Fibroblast of upper back skin (primary cell): ENCODE data around the gene ASB2.

Experiments used
- DNase-seq: peaks from one replicate; pipeline ENCODE4 v3.0.0-alpha.2; 2013

Gene ASB2

DNA sequence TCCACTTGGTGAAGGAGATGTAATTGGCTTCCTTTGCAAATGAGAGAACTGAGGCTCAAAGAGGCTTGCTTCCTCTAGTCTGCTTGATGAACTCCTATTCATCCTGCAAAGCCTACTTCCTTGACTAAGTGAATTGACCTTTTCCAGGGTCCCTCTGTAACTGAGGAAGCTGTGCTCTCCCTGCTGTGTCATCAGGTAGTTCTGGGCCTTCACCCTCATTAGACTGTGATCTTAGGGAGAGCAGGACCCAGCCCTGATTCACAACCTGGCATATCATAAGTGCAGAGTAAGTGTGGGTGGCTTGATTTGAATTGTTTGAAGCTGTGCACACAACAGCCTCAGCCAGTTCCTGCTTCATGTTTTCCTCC, 16.3 kb downstream of the ASB2 start:
- DNase-seq, result no peak

DNA sequence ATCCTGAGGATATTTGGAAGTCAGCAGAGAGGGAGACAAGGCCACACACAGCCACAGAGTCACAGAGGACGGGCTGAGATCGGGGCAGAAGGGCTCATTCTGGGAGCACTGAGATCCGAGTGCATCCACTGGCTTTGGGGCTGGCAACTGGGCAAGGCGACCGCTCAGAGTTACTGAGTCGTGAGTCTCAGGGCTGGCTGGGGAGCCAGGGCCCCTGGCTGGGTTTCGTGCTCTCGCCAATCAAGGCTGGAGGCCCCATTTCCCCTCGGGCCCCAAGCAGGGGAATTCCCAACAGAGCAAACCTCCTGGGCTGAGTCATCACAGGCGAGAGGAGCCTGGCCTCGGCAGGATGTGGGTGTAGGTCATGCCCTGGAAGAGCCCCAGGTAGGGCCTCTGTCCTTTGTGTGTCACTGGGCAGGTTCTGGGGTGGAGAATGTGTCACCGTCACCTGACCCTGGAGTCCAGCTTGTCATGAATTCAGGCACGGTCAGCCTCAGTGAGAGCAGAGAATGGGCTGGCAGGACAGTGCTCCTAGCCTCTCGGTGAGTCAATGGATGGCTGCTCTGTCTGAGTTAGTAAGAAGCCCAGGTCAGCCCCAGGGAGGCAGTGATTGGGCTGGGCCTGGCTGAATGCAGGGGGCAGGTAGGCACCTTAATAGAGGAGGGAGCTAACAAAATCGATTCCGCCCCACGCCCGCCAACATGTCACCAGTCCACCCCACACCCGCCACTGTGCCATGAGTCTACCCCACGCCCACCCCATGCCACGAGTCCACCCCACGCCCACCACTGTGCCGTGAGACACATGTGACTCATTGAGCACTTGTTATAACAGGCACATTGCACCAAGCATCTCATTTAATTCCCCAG, 16.9 kb downstream of the ASB2 start:
- DNase-seq, result peak; percentile 83

DNA sequence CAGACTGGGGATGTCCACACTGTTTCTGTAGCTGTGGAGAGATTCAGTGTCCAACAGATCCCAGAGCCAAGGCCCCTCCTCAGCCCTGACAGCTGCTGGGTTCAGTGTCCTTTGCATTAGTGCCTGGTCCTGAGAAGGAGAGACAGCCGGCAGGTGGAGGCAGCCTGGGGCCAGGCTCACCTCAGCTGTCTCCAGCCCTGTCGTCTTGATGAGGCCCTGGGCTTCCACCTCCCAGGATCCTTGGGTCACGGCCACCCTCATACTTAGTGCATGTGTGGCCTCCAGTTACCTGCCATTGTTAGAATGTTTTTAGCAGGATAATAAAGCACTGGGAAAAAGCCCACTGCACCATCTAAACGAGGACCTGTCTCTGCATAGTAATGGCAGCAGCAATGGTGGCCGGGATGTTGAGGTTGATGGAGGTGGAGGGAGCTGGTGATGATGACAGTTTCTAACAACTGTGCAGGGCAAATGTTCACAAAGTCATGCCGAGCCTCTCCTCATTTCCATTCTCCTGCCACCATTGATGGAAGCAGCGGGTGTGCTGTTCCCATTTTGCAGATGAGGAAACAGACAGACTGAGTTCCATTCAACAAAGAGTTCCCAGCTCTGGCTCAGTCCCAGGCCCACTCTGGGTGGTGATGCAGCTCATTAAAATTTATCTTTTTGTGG, 17.7 kb downstream of the ASB2 start:
- no peak for DNase-seq

DNA sequence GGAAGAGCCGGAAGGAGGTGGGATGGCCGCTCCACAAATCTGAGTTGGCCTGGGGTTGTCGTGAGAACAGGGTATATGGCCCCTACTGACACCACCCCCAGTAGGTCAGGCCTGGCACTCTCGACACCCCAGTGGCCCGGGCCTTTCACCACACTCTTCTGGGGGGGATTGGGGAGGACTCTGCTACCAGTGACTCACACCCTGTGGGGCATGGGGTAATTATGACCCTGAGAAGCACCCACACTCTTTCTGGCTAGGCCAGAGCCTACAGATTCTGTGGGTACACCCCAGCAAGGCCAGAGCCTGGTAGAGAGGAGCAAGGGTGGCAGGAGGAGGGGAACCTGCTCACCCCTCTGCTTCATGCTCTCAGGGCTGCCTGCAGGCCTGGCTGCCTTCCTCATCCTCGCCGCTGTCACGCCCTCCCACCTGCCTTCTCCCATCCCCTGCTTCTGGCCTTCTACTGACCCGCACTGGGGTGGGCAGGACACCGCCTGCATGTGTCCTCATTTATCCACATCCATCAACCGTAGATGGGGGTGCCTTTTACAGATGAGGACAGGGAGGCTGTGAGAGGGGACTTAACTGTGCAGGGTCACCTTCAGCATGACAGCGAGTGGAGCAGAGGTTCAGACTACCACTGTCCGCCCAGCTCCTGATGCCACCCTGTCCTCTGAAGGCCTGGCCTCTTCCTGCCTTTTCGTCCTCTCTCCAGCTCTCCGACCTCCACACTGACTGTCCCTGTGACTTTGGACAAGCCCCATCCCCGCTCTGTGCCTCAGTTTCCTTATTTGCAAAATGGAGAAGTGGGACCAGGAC, 18.4 kb downstream of the ASB2 start:
- no peak for DNase-seq

DNA sequence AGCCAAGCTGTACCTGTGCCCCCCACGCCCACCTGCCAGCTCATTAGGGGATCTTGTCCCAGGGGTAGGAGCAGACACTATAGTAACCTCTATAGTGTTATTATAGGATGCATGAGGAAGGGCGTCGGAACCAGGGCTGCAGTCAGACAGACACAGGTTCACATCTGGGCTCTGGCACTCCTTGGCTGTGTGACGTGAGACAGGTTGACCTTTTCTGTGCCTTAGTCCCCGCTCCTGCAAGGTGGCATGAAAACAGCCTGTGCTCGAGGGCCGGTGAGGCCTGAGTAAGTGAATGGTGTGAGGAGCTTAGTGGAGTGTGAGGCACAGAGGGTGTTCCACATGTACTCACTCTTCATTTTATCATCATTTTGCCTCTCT, 19.0 kb downstream of the ASB2 start:
- no peak for DNase-seq

DNA sequence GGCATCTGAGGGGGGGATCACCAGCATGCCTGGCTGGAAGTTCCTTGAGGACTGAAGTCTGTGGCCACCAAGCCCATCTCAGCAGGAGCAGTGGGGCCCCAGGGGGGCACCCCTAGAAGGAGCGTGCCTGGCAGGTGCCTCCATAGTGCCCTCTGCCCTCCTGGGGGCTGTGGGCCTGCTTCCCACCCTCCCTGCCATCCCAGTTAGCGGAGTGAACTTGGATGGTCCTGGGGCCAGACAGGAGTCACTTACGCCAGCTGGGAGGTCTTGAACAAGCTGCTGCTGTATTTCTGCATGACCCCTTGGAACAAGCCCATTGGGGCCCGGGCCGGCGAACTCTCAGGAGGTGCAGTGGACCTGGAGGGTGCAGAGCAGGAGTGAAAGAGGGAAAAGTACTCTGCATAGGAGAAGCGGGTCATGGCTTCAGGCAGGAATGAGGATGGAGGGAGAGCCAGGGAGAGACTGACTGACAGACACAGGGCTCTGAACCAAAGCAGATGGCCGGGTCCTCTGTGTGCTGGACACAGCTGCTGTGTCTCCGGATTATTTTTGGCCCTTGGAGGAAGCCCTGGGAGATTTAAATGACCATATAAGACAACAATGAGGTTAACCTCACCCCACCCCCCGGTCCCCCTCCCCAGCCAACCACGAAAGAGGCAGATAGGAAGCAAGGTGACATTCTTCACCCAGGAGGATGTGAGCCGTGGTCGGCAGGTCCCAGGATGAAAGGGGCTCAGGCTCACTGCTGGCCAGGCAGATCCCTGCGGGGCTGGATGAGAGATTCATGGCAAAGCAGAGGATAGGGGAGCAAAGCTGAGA, 19.6 kb downstream of the ASB2 start:
- DNase-seq, result no peak

DNA sequence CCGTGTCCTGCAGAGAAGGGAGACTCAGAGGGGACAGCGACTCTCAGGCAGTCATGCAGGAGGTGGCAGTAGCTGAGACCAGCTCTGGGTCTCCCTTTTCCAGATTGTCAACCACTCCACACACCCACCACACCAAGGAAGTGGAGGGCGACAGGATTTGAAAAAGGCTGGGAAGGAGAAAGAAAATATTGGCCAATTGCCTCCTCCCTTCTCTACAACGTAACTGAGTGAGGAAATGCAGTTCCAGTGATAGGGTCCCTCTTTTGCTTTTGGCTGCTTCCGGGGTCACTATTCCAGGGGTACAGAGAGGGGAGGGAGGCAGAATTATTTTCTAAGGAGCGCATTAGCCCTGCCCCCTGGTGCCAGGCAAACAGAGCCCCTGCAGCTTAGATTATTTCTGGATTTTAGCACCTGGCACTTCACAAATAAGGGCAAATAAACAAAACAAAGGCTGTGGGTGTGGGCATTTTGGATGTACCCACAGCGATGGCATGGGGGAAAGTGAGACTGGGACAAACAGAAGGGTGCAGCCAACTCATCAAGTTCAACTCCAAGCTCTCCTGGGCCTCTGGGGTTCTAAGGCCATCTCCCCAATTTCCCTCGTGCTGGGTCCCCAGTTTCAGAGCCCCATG, 20.4 kb downstream of the ASB2 start:
- DNase-seq, result no peak

DNA sequence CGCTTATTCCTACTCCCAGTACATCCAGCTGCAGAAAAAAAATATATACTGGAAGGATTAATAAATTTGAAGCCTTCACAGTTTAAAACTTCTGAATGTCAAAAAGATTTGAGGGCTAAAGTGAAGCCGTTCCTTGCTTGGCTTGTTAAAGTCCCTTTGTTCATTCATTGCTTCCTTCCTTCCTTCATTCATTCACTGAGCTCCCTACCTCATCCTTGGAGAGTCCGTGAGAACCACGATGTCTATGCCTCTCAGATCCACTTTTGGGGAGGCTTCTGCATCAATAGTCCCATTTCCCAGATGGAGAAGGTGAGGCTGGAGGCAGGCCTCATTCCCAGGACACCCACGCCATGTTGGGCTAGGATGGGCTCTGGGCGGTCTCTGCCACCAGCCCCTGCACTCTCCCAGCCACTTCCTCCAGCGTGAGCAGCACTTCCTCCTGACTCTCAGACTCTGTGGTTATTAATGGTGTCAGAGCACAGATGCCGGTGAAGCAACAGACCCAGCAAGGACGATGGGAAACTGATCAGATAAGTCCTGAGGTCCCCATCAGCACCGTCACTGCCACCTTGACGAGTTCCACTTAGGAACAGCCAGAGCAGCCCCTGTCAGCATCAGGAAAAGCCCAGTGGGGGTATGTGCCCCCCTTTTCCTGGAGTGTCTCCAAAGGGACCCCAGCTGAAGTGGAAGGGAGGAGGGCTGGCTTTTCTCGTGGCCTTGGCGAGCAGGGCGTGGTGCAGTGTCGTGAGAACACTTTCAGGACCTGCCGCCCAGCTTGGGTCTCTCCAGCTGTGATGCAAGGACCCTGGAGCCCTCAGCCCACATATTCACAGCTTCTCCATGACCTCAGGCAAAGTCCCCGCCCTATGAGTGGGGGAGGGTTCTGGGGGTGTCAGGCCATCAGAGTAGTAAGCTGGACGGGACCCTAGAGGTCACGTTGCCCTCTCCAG, 21.2 kb downstream of the ASB2 start:
- DNase-seq, result no peak

DNA sequence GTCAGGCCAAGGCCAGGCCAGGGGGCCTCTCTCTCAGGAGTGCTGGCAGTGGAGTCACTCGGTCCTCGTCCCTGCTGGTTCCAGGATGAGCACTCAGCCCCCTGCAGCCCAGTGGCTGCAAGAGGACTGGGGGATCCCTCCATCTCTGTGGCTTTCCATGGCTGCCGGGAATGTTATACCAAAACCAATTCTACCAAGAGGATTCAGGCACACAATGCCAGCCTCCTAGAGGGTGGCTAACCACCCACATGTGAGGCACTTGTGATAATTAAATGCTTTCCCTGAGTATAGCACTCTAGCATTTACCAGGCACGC, 21.9 kb downstream of the ASB2 start:
- DNase-seq, result no peak

DNA sequence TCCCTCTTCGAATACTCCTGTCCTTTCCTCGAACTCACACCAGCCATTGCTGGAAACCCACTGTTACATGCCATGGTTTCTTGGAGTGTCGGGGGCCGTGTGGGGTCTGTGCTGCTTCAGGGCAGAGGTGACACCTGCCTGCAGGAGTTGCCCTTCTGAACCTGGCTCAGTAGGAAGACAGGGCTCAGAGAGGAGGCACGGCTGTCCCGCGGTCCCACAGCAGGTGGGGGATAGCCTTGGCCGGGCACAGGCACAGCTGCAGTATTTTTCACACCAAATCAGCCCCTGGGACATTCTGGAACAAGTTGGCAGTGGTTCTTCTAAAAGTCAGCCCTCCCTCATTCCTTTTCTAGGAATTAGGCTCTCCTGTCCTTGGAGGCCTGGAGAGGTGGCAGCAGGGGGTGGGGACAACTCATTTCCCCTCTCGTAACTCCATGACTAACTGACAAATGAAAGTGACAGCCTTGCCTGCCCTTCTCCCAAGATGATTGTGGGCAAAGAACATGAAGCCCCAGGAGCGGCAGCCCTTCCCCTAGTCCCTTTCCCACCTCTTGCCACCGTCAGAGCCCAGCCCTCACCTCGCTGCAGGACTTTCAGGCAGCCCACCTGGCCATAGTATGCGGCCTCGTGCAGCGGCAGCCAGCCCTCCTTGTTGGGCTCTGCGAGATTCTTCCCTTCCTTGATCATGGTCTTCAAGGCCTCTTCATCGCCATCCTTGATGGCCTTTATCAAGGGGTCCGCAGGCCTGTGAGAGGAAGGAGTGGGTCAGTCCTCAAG, 22.4 kb downstream of the ASB2 start:
- no peak for DNase-seq

DNA sequence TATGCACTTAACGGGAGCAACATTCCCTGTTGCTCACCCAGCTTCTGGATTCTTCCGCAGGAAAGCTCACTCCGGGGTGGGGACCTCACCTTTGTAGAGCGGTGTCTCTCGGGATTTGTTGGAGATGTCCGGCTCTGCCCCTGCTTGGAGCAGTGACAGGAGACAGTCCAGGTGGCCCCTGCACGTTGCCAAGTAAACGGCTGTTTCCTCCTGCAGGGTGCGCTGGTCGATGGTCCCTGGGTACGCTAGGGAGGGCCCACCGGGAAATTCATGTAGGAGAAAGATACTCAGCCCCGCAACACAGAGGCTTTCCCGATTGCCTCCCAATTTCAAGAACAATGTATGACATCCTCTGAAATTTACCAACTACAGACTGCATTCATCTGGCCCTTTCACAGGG, 23.1 kb downstream of the ASB2 start:
- no peak for DNase-seq

DNA sequence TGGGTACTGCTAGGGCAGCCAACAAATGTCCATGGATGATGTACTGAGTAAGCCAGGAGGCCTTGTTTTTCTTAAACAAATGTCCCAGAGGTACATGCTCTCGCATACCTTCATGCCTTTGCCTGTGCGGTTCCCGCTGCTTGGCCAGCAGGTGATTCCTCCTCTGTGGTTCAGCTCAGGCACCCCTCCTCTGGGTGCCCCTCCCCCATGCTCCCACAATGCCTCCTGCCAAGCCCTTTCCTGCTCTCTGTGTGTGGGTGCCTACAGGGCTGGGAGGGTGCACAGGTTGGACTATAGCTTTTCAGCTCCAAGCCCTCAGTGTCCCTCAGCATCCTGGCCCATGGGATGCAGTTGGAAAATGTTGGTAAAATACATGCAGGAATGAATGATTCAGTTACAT, 23.5 kb downstream of the ASB2 start:
- DNase-seq, result no peak

DNA sequence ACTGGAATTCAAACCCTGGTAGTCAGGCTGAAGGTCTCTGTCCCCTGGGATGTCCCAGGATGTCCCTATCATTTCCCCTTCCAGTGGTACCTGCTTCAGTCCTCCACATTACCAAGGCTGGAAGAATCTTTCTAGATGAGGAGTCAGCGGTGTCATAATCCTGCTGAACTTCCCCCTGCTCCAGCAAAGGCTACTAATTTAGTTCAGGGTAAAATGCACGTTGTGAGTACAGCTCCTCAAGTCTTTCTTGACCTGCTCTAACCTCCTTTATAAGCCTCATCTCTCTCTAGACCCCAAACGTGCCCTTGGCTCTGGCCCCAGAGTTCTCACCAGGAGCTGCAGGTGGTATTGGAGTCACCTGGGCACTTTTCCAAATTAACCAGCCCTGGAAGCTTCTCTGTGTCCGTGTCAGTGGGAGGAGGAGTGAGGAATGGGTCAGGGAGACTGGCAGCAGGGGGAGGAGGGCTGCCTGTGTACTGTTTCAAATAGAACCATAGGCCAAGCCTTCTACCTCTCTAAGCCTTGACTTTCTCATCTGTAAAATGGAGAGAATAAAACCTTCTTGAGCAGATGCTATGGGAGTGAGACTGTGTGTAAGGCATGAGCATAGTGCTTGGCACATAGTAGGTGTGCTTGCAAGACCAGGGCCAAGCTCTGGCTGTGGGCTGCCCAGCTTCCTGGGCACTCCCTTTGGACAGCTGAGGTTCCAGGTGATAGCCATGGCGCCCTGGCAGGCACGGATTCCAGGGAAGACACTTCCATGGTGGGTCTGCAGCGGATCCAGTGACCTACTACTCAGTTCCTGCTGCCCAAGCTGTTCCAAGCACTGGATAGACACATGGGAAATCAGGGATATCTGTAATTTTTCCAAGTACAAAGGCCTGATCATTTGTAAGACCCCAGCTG, 24.5 kb downstream of the ASB2 start:
- no peak for DNase-seq

DNA sequence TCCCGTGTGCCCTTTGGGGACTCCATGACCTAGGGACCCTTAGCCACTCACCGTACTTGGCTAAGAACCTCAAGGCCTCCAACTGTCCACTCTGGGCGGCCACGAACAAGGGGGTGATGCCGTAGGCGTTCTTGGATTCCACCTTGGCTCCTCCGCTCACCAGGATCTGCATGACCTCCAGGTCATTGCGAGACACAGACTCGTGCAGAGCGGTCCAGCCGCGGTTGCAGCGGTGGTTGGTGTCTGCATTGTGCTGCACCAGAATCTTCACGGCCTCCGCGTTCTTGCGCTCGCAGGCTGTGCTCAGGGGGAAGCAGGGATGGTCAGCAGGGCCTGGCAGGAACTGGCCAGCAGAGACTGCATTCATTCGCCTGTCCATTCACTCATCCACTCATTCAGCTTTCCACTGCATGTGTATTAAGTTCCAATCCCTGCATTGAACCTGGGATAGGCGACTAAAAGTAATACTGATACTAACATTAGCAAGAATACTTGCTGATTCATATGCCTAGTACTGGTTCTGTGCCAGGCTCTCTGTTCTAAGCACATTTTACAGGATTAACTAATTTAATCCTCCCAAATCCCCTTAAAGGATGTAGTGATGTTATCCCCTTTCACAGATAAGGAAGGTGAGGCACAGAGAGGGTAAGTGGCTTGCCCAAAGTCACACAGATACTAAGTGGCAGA, 25.3 kb downstream of the ASB2 start:
- DNase-seq, result no peak

DNA sequence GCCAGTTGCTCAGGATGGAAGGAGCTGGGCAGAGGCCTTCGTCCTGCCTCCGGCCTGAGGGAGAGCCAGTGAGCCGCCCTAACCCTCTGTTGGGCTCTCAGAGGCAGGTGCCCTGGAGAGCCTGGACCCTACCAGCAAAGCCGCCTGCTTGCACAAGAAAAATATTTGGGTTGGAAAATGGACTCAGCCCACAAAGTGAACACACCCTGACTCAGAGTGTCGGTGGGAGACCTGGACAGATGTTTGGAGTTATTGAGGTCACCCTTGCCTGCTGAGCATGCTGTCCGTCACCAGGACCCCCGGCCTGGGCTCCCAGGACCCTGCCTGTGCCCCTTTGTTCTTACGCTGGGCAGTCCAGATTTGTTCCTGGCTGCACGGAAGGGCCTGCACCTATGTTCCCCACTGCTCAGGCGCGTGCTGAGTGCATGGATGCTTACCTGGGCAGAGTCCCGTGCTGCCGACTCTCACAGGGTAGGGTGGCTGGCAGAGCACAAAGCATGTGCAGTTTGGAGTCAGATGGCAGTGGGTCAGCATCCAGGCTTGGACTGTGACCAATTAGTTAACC, 26.8 kb downstream of the ASB2 start:
- no peak for DNase-seq

DNA sequence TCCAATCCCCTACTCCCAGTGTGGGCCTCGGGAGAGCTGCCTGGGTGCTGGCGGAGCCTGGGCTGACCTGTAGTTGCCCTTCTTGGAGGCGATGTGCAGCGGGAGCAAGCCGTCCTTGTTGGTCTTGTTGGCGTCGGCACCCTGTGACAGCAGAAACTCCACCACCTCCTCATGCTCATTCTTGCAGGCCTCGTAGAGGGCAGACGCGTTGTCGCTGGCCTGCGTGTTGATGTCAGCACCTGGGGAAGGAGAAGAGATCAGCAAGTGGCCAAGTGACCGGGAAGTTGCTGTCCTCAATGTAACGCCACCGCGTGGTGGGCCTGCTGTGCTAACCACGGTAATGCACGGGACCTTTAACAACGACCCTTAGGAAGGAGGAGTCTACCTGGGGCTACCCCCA, 29.1 kb downstream of the ASB2 start:
- DNase-seq, result no peak

DNA sequence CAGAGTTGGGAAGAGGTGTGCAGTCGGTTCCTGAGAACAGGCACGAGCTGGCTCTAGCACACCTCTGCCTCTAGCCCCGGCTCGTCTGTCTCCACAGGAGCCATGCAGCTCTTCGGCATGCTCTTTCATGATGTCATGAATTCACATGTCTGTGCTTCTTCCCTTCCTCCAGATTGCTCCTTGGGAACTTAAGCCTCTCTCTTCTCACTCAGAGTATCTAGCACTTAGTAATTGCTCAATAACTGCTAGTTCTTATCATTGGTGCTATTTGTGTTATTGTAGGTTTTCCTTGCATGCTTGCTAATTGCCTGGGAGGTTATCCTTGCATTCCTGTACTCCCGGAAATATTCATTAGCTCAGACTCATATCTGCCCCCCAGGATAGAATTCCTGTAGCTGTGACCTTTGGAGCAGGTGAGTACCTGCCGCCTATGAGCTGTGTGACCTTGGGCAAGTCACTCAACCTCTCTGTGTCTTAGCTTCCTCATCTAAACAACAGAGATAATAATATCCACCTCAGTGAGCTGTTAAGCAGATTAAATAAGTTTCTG, 29.8 kb downstream of the ASB2 start:
- no peak for DNase-seq

DNA sequence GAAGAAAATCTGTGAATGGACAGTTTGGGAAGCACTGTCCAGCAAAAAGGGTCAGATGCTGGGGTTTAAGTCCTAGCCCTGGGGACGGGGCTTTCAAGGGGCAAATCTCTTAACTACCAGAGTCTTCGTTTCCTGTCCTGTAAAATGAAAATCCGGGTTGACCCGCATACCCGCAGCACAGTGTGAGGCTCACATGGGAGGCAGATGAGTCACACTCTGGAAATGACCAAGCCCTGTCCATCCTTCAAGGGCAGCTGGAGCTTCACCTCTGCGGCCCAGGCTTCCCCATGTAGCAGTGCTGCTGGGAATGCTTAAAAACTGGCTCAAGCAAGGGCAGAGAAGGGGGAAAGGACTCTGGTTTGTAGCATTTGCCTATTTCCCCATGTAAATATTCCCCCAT, 30.3 kb downstream of the ASB2 start:
- DNase-seq, result no peak
